ENCODE results near the gene SAMD4B. TPM values are rescaled to one million over a fixed set of nuclear protein-coding genes. Genes with fewer than 3 reads are reported as not detected.

SAMD4B gene
- total RNA-seq, 4 donors from 2014 or later, result 60.7 to 102 (median 77.1) TPM

- no peak overlapping the region for H3K4me3 ChIP-seq
- H3K27ac ChIP-seq, result no peak overlapping the region
- WGBS, 2 donors (ENCODE audit: low coverage in 1 of 2), result 88 to 96% methylated on average over 4 to 18 of the region's 18 CpGs
- peaks cover 0 to 51% (median 19%) of the 10 kb centered on the region in 4 donors for H3K36me3 ChIP-seq
- in situ Hi-C loops (cut with MboI; ENCODE audit: low pct_ligation_motif_present in 1 of 4, low pct_unique_long_range_greater_than_20kb in 1 of 4, low sequenced_read_pairs in 3 of 4) (no loop called here), intact Hi-C loops (cut with DNase I; ENCODE audit: low total_unique reads) (loop anchor here (5.0 kb wide), 1 partner anchor 1404 kb away; no protein-coding TSS in a partner anchor)
- DNase-seq, result no peak
- TF ChIP-seq POLR2A (IDR thresholded peaks at IDR 0.05), result no peak
- TF ChIP-seq POLR2AphosphoS5 (IDR thresholded peaks at IDR 0.05), result no peak
- no peak for TF ChIP-seq EP300 (IDR thresholded peaks at IDR 0.05; ENCODE audit: low read depth)
- no peak for TF ChIP-seq CTCF (IDR thresholded peaks at IDR 0.05)
- no peaks in the 10 kb centered on the region for H3K4me1 ChIP-seq
- H3K9me3 ChIP-seq, result no peaks in the 10 kb centered on the region
- H3K27me3 ChIP-seq, result no peaks in the 10 kb centered on the region
Measured at GRCh38 chr19:39382991-39383828, 41.0 kb downstream of the SAMD4B start.

GRCh38 chr19:39384839-39385568 is 42.8 kb downstream of the SAMD4B start:
- in situ Hi-C loops (cut with MboI; ENCODE audit: low pct_ligation_motif_present in 1 of 4, low pct_unique_long_range_greater_than_20kb in 1 of 4, low sequenced_read_pairs in 3 of 4) (no loop called here), intact Hi-C loops (cut with DNase I; ENCODE audit: low total_unique reads) (loop anchor here (5.0 kb wide), 1 partner anchor 1402 kb away; no protein-coding TSS in a partner anchor)
- no peaks in the 10 kb centered on the region for H3K9me3 ChIP-seq
- no peak overlapping the region for H3K4me3 ChIP-seq
- DNase-seq, result no peak
- no peak overlapping the region for H3K27ac ChIP-seq
- peaks cover 2 to 6% (median 5%) of the 10 kb centered on the region in 4 donors for H3K4me1 ChIP-seq
- TF ChIP-seq POLR2AphosphoS5 (IDR thresholded peaks at IDR 0.05) (no peak), POLR2A (IDR thresholded peaks at IDR 0.05) (no peak), CTCF (IDR thresholded peaks at IDR 0.05) (no peak), EP300 (IDR thresholded peaks at IDR 0.05; ENCODE audit: low read depth) (no peak)
- 57 to 73% methylated on average over 3 to 9 of the region's 9 CpGs for WGBS, 2 donors (ENCODE audit: low coverage in 1 of 2)
- H3K36me3 ChIP-seq, result peaks cover 0 to 38% (median 12%) of the 10 kb centered on the region in 4 donors
- H3K27me3 ChIP-seq, result no peaks in the 10 kb centered on the region

- WGBS, 2 donors (ENCODE audit: low coverage in 1 of 2), result 69 to 81% methylated on average over 6 to 14 of the region's 20 CpGs
- DNase-seq, result no peak
- TF ChIP-seq EP300 (IDR thresholded peaks at IDR 0.05; ENCODE audit: low read depth), result no peak
- intact Hi-C loops (cut with DNase I; ENCODE audit: low total_unique reads), result no loop called here
- no peaks in the 10 kb centered on the region for H3K9me3 ChIP-seq
- peaks cover 5 to 11% (median 10%) of the 10 kb centered on the region in 4 donors for H3K4me1 ChIP-seq
- in situ Hi-C loops (cut with MboI; ENCODE audit: low pct_ligation_motif_present in 1 of 4, low pct_unique_long_range_greater_than_20kb in 1 of 4, low sequenced_read_pairs in 3 of 4), result no loop called here
- H3K36me3 ChIP-seq, result peaks cover 0 to 29% (median 9%) of the 10 kb centered on the region in 4 donors
- no peak overlapping the region for H3K4me3 ChIP-seq
- H3K27me3 ChIP-seq, result no peaks in the 10 kb centered on the region
- no peak overlapping the region for H3K27ac ChIP-seq
Measured at GRCh38 chr19:39385629-39386411, 43.6 kb downstream of the SAMD4B start.

- H3K4me3 ChIP-seq, result no peak overlapping the region
- peaks cover 5 to 11% (median 10%) of the 10 kb centered on the region in 4 donors for H3K4me1 ChIP-seq
- peaks cover 0 to 24% (median 5%) of the 10 kb centered on the region in 4 donors for H3K36me3 ChIP-seq
- no peak for DNase-seq
- intact Hi-C loops (cut with DNase I; ENCODE audit: low total_unique reads) (no loop called here), in situ Hi-C loops (cut with MboI; ENCODE audit: low pct_ligation_motif_present in 1 of 4, low pct_unique_long_range_greater_than_20kb in 1 of 4, low sequenced_read_pairs in 3 of 4) (no loop called here)
- H3K9me3 ChIP-seq, result no peaks in the 10 kb centered on the region
- H3K27me3 ChIP-seq, result no peaks in the 10 kb centered on the region
- H3K27ac ChIP-seq, result no peak overlapping the region
- WGBS, 2 donors (ENCODE audit: low coverage in 1 of 2), result 87% methylated on average over 7 of the region's 7 CpGs; no CpG with 5 or more reads in 1 of the 2 donors
- TF ChIP-seq POLR2AphosphoS5 (IDR thresholded peaks at IDR 0.05) (no peak), CTCF (IDR thresholded peaks at IDR 0.05) (no peak), EP300 (IDR thresholded peaks at IDR 0.05; ENCODE audit: low read depth) (no peak), POLR2A (IDR thresholded peaks at IDR 0.05) (no peak)
Measured at GRCh38 chr19:39386557-39386956, 44.3 kb downstream of the SAMD4B start.
